Keratinocyte (primary cell): ENCODE data around the gene PTGES2.

Source experiments
- CTCF ChIP-seq, 3 experiments: IDR thresholded peaks in 1 of 3; conservative IDR thresholded peaks in 1 of 3; optimal IDR thresholded peaks in 1 of 3; 2 replicates in 2 of 3; 3 replicates in 1 of 3; pipeline versions ENCODE3 to v1.5.1; 2011; ENCODE audit warnings: low read length in 3 of 3, mild to moderate bottlenecking in 3 of 3, moderate library complexity in 2 of 3, control low read depth in 1 of 3, inconsistent platforms in 1 of 3; ENCODE audit not compliant: insufficient read depth in 2 of 3; ENCODE audit errors: extremely low read depth in 1 of 3
- EZH2 ChIP-seq: IDR thresholded peaks from one replicate; pipeline ENCODE4 v1.6.1; 2012; ENCODE audit warnings: inconsistent platforms, mild to moderate bottlenecking, low read length, moderate library complexity

DNA sequence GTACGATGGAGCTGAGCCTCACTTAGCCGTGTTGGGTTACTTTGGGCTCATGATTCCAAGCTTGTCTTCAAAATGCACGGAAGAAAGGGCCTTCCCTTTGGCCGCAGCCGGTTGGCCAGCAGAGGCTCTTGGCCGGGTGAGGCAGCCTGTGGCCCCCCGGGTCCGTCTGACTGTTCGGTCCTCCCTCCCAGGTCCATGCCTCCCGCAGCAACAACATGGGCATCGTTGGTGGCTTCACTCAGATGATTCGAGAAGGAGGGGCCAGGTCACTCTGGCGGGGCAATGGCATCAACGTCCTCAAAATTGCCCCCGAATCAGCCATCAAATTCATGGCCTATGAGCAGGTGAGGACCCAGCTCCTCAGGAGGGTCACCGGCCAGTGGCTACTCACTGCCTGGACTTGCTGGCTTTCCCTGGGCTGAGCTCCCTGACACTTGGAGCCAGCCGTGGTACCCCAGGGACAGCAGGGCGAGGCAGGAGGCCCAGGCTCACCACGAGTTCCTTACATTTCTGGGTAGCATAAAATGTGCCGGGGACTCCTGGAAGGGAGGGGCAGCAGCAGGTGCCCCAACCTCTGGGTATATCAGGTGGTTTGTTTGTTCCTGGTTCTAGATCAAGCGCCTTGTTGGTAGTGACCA is 21.9 kb downstream of the PTGES2 start:
- no peak for TF ChIP-seq CTCF (optimal IDR thresholded peaks at IDR 0.05 in 1 of 3, IDR thresholded peaks at IDR 0.05 in 1 of 3, conservative IDR thresholded peaks at IDR 0.05 in 1 of 3; ENCODE audit: extremely low read depth in 1 of 3, insufficient read depth in 2 of 3, low read length in 3 of 3)
- no peak for TF ChIP-seq EZH2
